Measurements from ENCODE around the gene SIX4.

SIX4 gene

DNA sequence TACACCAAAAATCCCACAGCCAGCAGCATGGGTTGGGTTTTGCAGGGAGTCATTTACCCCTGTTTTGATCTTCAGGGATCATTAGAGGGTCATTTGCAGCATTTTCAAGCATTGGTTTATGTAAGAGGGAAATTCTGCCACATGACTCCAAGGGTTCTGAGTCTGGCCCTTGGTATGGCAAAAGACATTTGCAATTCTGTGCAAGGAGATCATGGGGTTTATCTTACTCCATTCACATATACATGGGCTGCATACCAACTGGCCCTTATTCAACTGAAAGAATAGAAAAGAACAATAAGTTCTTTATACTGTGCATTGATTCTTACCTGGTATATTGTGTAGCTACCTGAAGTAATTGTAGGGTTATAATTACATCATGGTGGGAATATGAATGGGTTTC lies 13.7 kb downstream of the SIX4 start:
- no peak for DNase-seq
- H3K79me2 ChIP-seq (ENCODE audit: insufficient read depth, low read length): no peaks in the 10 kb centered on the region
- H3K9me3 ChIP-seq (ENCODE audit: insufficient read depth, low read length, severe bottlenecking): no peaks in the 10 kb centered on the region
- no peak overlapping the region for H3K4me3 ChIP-seq (ENCODE audit: low read depth in 1 of 2, low read length in 2 of 2)
- peaks cover 17% of the 10 kb centered on the region for H3K27me3 ChIP-seq (ENCODE audit: insufficient read depth, low read length, poor library complexity)
- H2AFZ ChIP-seq (ENCODE audit: low read depth, low read length): no peak overlapping the region
- no peak overlapping the region for H3K9ac ChIP-seq (ENCODE audit: low read depth, low read length)
- no peak overlapping the region for H3K27ac ChIP-seq (ENCODE audit: low read length)
- H4K20me1 ChIP-seq (ENCODE audit: insufficient read depth, low read length): no peaks in the 10 kb centered on the region
- no peak for ATAC-seq (ENCODE audit: insufficient read depth, low read depth)
- H3K4me1 ChIP-seq (ENCODE audit: insufficient read depth, low read length): no peaks in the 10 kb centered on the region
- no peak for TF ChIP-seq EZH2 (IDR thresholded peaks at IDR 0.05; ENCODE audit: borderline replicate concordance, low read depth, low read length, severe bottlenecking)
- TF ChIP-seq, protein P1, sequence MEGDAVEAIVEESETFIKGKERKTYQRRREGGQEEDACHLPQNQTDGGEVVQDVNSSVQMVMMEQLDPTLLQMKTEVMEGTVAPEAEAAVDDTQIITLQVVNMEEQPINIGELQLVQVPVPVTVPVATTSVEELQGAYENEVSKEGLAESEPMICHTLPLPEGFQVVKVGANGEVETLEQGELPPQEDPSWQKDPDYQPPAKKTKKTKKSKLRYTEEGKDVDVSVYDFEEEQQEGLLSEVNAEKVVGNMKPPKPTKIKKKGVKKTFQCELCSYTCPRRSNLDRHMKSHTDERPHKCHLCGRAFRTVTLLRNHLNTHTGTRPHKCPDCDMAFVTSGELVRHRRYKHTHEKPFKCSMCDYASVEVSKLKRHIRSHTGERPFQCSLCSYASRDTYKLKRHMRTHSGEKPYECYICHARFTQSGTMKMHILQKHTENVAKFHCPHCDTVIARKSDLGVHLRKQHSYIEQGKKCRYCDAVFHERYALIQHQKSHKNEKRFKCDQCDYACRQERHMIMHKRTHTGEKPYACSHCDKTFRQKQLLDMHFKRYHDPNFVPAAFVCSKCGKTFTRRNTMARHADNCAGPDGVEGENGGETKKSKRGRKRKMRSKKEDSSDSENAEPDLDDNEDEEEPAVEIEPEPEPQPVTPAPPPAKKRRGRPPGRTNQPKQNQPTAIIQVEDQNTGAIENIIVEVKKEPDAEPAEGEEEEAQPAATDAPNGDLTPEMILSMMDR (IDR thresholded peaks at IDR 0.05; ENCODE audit: borderline replicate concordance, extremely low read depth, low read length, poor library complexity, severe bottlenecking): no peak
- H3K4me2 ChIP-seq (ENCODE audit: insufficient read depth, low read length): no peak overlapping the region
- H3K36me3 ChIP-seq (ENCODE audit: insufficient read depth, low read length): no peaks in the 10 kb centered on the region

DNA sequence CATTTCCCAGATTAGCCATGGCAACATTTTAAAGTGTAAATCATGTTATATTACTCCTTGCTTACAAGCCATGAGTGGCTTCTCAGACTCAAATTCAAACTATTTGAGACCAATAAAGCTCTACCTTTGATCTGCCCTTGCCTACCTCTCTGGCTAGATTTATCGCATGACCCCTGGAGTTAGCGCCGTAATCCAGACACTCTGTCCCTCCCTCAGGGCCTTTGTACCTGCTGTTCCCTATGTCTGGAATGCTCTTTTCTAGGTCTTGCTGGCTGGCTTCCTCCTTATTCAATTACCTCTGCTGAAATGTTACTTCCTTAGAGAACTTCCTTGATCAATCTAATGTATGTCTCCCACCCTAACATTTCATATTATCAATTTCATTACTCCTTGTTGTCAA lies 16.3 kb downstream of the SIX4 start:
- DNase-seq (no peak), ATAC-seq (ENCODE audit: insufficient read depth, low read depth) (no peak)
- no peaks in the 10 kb centered on the region for H4K20me1 ChIP-seq (ENCODE audit: insufficient read depth, low read length)
- TF ChIP-seq, protein P1 (IDR thresholded peaks at IDR 0.05; ENCODE audit: borderline replicate concordance, extremely low read depth, low read length, poor library complexity, severe bottlenecking): no peak
- no peak for TF ChIP-seq EZH2 (IDR thresholded peaks at IDR 0.05; ENCODE audit: borderline replicate concordance, low read depth, low read length, severe bottlenecking)
- H3K79me2 ChIP-seq (ENCODE audit: insufficient read depth, low read length): no peaks in the 10 kb centered on the region
- H3K27me3 ChIP-seq (ENCODE audit: insufficient read depth, low read length, poor library complexity): peaks cover 8% of the 10 kb centered on the region
- H3K4me2 ChIP-seq (ENCODE audit: insufficient read depth, low read length): no peak overlapping the region
- H2AFZ ChIP-seq (ENCODE audit: low read depth, low read length): no peak overlapping the region
- H3K27ac ChIP-seq (ENCODE audit: low read length): no peak overlapping the region
- no peaks in the 10 kb centered on the region for H3K36me3 ChIP-seq (ENCODE audit: insufficient read depth, low read length)
- no peak overlapping the region for H3K9ac ChIP-seq (ENCODE audit: low read depth, low read length)
- H3K4me3 ChIP-seq (ENCODE audit: low read depth in 1 of 2, low read length in 2 of 2): no peak overlapping the region
- H3K4me1 ChIP-seq (ENCODE audit: insufficient read depth, low read length): no peaks in the 10 kb centered on the region
- no peaks in the 10 kb centered on the region for H3K9me3 ChIP-seq (ENCODE audit: insufficient read depth, low read length, severe bottlenecking)

DNA sequence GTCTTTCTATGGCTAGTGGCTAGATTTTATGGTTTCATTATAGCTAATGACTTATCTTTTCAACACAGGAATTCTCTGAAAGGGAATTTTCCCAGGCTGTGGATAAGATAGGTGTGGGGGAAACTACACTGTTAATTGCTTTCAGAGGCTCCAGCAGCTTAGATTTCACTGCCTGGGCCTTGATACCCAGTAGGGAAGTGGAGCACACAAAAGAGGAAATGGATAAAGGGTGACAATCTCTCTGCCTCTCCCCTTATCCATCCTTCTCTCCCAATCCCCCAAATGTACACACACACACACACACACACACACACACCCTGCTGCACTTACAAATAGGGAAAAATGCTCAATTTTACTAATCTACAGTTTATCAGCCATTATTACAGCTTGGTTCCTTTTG lies 19.1 kb downstream of the SIX4 start:
- DNase-seq: no peak
- no peak for ATAC-seq (ENCODE audit: insufficient read depth, low read depth)
- no peaks in the 10 kb centered on the region for H3K36me3 ChIP-seq (ENCODE audit: insufficient read depth, low read length)
- peaks cover 6% of the 10 kb centered on the region for H3K9me3 ChIP-seq (ENCODE audit: insufficient read depth, low read length, severe bottlenecking)
- no peak overlapping the region for H3K9ac ChIP-seq (ENCODE audit: low read depth, low read length)
- no peaks in the 10 kb centered on the region for H3K4me1 ChIP-seq (ENCODE audit: insufficient read depth, low read length)
- H3K27me3 ChIP-seq (ENCODE audit: insufficient read depth, low read length, poor library complexity): peaks cover 8% of the 10 kb centered on the region
- H3K4me2 ChIP-seq (ENCODE audit: insufficient read depth, low read length): no peak overlapping the region
- no peaks in the 10 kb centered on the region for H3K79me2 ChIP-seq (ENCODE audit: insufficient read depth, low read length)
- no peak overlapping the region for H3K27ac ChIP-seq (ENCODE audit: low read length)
- no peaks in the 10 kb centered on the region for H4K20me1 ChIP-seq (ENCODE audit: insufficient read depth, low read length)
- no peak overlapping the region for H2AFZ ChIP-seq (ENCODE audit: low read depth, low read length)
- no peak overlapping the region for H3K4me3 ChIP-seq (ENCODE audit: low read depth in 1 of 2, low read length in 2 of 2)
- TF ChIP-seq EZH2 (IDR thresholded peaks at IDR 0.05; ENCODE audit: borderline replicate concordance, low read depth, low read length, severe bottlenecking): no peak
- TF ChIP-seq, protein P1 (IDR thresholded peaks at IDR 0.05; ENCODE audit: borderline replicate concordance, extremely low read depth, low read length, poor library complexity, severe bottlenecking): no peak

DNA sequence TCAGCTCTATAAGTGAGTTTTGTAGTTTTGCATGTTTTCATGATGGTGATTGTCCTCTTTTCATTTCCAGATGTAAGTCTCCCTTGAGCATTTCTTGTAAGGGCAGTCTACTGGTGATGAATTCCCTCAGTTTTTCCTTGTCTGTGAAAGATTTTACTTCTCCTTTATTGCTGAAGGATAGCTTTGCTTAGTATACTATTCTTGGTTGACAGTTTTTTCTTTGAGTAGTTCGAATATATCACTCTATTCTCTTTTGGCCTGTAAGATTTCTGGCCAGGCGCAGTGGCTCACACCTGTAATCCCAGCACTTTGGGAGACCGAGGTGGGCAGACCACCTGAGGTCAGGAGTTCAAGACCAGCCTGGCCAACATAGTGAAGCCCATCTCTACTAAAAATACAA lies 23.6 kb downstream of the SIX4 start:
- no peak overlapping the region for H3K27ac ChIP-seq (ENCODE audit: low read length)
- no peak for ATAC-seq (ENCODE audit: insufficient read depth, low read depth)
- no peak for TF ChIP-seq EZH2 (IDR thresholded peaks at IDR 0.05; ENCODE audit: borderline replicate concordance, low read depth, low read length, severe bottlenecking)
- TF ChIP-seq, protein P1 (IDR thresholded peaks at IDR 0.05; ENCODE audit: borderline replicate concordance, extremely low read depth, low read length, poor library complexity, severe bottlenecking): no peak

More for the DNA sequence above, 23.6 kb downstream of the SIX4 start:
- H3K4me1 ChIP-seq (ENCODE audit: insufficient read depth, low read length): no peaks in the 10 kb centered on the region
- no peak overlapping the region for H3K4me3 ChIP-seq (ENCODE audit: low read depth in 1 of 2, low read length in 2 of 2)
- H3K36me3 ChIP-seq (ENCODE audit: insufficient read depth, low read length): no peaks in the 10 kb centered on the region
- no peak overlapping the region for H3K9ac ChIP-seq (ENCODE audit: low read depth, low read length)
- H3K4me2 ChIP-seq (ENCODE audit: insufficient read depth, low read length): no peak overlapping the region
- no peaks in the 10 kb centered on the region for H3K27me3 ChIP-seq (ENCODE audit: insufficient read depth, low read length, poor library complexity)
- H2AFZ ChIP-seq (ENCODE audit: low read depth, low read length): no peak overlapping the region
- no peaks in the 10 kb centered on the region for H3K79me2 ChIP-seq (ENCODE audit: insufficient read depth, low read length)
- H4K20me1 ChIP-seq (ENCODE audit: insufficient read depth, low read length): no peaks in the 10 kb centered on the region
- DNase-seq: no peak
- H3K9me3 ChIP-seq (ENCODE audit: insufficient read depth, low read length, severe bottlenecking): peaks cover 10% of the 10 kb centered on the region

All from DND-41 (cell line).